Heart left ventricle (tissue), 16 donors: ENCODE data around the gene HHIPL1. TPM values are rescaled to one million over a fixed set of nuclear protein-coding genes. Genes with fewer than 3 reads are reported as not detected.
"Not testable (repeated sequence)": the region's sequence is repeated elsewhere in the genome, so short reads cannot be mapped to it uniquely, and the experiment has no call there.

Experiments
- ATAC-seq, 4 donors: fragments of 200-7000 bp; cut with Tn5 transposase; one replicate each; pipeline ENCODE4 v1.9.1; 2020 to 2022; ENCODE audit warnings: moderate library complexity in 4 of 4, mild to moderate bottlenecking in 3 of 4, moderate number of reproducible peaks in 1 of 4
- DNase-seq, 5 donors: peaks; one replicate each; pipeline ENCODE4 v3.0.0-alpha.2; 2020
- H3K27ac ChIP-seq, 12 donors: fragments of 200-600 bp; sonication (generic) in 4 of 12; one replicate each; pipeline versions ENCODE4 v1.5.0 to v1.8.0; 2016 to 2022; ENCODE audit warnings: mild to moderate bottlenecking in 2 of 12
- H3K27me3 ChIP-seq, 9 donors: fragments of 200-600 bp; sonication (generic) in 2 of 9; one replicate each; pipeline versions ENCODE4 v1.5.1 to v1.8.0; 2016 to 2022; ENCODE audit warnings: mild to moderate bottlenecking in 3 of 9
- H3K36me3 ChIP-seq, 9 donors: fragments of 200-600 bp; sonication (generic) in 2 of 9; one replicate each; pipeline versions ENCODE4 v1.5.0 to v1.8.0; 2018 to 2022; ENCODE audit warnings: mild to moderate bottlenecking in 2 of 9
- H3K4me1 ChIP-seq, 12 donors: fragments of 200-600 bp; sonication (generic) in 4 of 12; one replicate each; pipeline versions ENCODE4 v1.5.0 to v1.8.0; 2016 to 2022; ENCODE audit warnings: mild to moderate bottlenecking in 3 of 12
- H3K4me3 ChIP-seq, 12 donors: fragments of 200-600 bp; sonication (generic) in 4 of 12; one replicate each; pipeline versions ENCODE4 v1.5.0 to v1.8.0; 2017 to 2022; ENCODE audit warnings: mild to moderate bottlenecking in 9 of 12, moderate library complexity in 4 of 12
- H3K9me3 ChIP-seq, 12 donors: fragments of 200-600 bp; sonication (generic) in 4 of 12; one replicate each; pipeline versions ENCODE4 v1.5.0 to v1.8.0; 2016 to 2022; ENCODE audit warnings: mild to moderate bottlenecking in 1 of 12
- CTCF ChIP-seq, 12 donors: fragments of 200-600 bp; sonication (generic) in 4 of 12; IDR thresholded peaks; one replicate each; pipeline versions ENCODE4 v1.5.0 to v1.8.0; 2018 to 2022; ENCODE audit warnings: antibody characterized with exemption in 12 of 12, mild to moderate bottlenecking in 5 of 12
- POLR2A ChIP-seq, 2 donors: fragments of 450-650 bp; IDR thresholded peaks; one replicate each; pipeline ENCODE4 v1.6.1; 2017; ENCODE audit warnings: antibody characterized with exemption in 2 of 2, mild to moderate bottlenecking in 2 of 2, moderate library complexity in 2 of 2
- WGBS, 4 donors: extraction: QIAGEN DNeasy Blood & Tissue Kit in 2 of 4; methylation state at CpG; one replicate each; pipeline versions ENCODE4 v1.1.5 to v1.1.7; 2013 to 2018; 5-methylcytosine and 5-hydroxymethylcytosine counted together
- intact Hi-C, 10 donors: fragments of 100-400 bp; cut with DNase I; formaldehyde crosslinking; loops; one replicate each; pipeline versions ENCODE4 v1.11.1 to v1.14.2; 2022
- polyA plus RNA-seq, 2 donors: library from polyadenylated mRNA; stranded (reverse); fragments of 200-250 nt; gene quantifications; one replicate each; pipeline ENCODE4 v1.2.3, GENCODE V29; 2013
- total RNA-seq, 9 donors: library from RNA; depleted of rRNA in 2 of 9; stranded (reverse); fragments of >200 nt in 2 of 9; fragmentation: NEBNext Ultra II Directional in 3 of 9; extraction: Animal tissue kit (Norgen Biotek cat#: 25700) in 3 of 9; gene quantifications; one replicate each; pipeline versions ENCODE4 v1.1.0 to v1.2.4, GENCODE V29; 2016 to 2023
- donor health status: ischemic (EF 13 %, LVEDD 7.1; RV severe dilation, severe dysfunction).
- donor health status: healthy with polysubstance abuse.
- donor health status: DM: no; HTN: yes; CAD: no.
- donor health status: DM: no; HTN: no; CAD: no.
- donor health status: ischemic (EF 25% LVEDD 6.9; RV normal size, moderate dysfunction).
- donor health status: ischemic (EF 25% LVEDD 5.7; RV mildly dilated, moderate dysfunction).
- donor health status: healthy.
- donor health status: DM: yes; HTN: yes; CAD: no.
- donor health status: ischemic (EF 35%, LVEDD 5.7; RV mildly dilated, moderate dysfunction).
- donor health status: nonischemic (EF 11% LVEDD 7.7; RV severe dilation, severe dysfunction).
- donor health status: DM: yes; HTN: yes; CAD: no.
- donor health status: PGD.
- donor health status: ischemic (EF 29% LVEDD 5.4; RV normal size, mild dysfunction).
- donor health status: nonischemic (EF 23%, LVEDD 6.1; RV moderate dilation, normal function).

HHIPL1 gene
- total and polyA plus RNA-seq, 11 donors: 0.34 to 3.1 (median 1.1) TPM

- Histone ChIP-seq H3K27me3 (peaks cover 0 to 27% (median 10%) of the 10 kb centered on the region in 9 donors), H3K4me1 (peaks cover 0 to 11% (median 0%) of the 10 kb centered on the region in 12 donors), H3K27ac (no peak overlapping the region), H3K36me3 (peaks cover 0 to 26% (median 0%) of the 10 kb centered on the region in 9 donors), H3K9me3 (no peaks in the 10 kb centered on the region), H3K4me3 (no peak overlapping the region)
- no peak for ATAC-seq
- intact Hi-C loops: no loop called here
- WGBS, 4 donors: 58 to 70% (median 62%) methylated on average over 15 of the region's 15 CpGs
- no peak for TF ChIP-seq CTCF (IDR thresholded peaks at IDR 0.05)
- no peak for TF ChIP-seq POLR2A (IDR thresholded peaks at IDR 0.05)
- no peak for DNase-seq
Measured at GRCh38 chr14:99658218-99658845, 13.4 kb downstream of the HHIPL1 start.

- Histone ChIP-seq H3K27ac (no peak overlapping the region), H3K4me1 (peaks cover 0 to 11% (median 0%) of the 10 kb centered on the region in 12 donors), H3K4me3 (no peak overlapping the region), H3K27me3 (peaks cover 0 to 27% (median 10%) of the 10 kb centered on the region in 9 donors), H3K36me3 (peaks cover 0 to 26% (median 0%) of the 10 kb centered on the region in 9 donors), H3K9me3 (no peaks in the 10 kb centered on the region)
- 17 to 47% (median 30%) methylated on average over 8 to 58 of the region's 58 CpGs for WGBS, 4 donors
- ATAC-seq (peak in 2 of 4 donors; percentile 21 to 23), DNase-seq (peak in 1 of 5 donors; percentile 20)
- intact Hi-C loops: no loop called here
- TF ChIP-seq CTCF (IDR thresholded peaks at IDR 0.05) (no peak), POLR2A (IDR thresholded peaks at IDR 0.05) (no peak)
Measured at GRCh38 chr14:99659333-99659741, 14.4 kb downstream of the HHIPL1 start.

GRCh38 chr14:99660006-99660566, 15.2 kb downstream of the HHIPL1 start:
- Histone ChIP-seq H3K4me1 (peaks cover 0 to 11% (median 0%) of the 10 kb centered on the region in 12 donors), H3K4me3 (no peak overlapping the region), H3K27me3 (peaks cover 0 to 27% (median 10%) of the 10 kb centered on the region in 9 donors), H3K27ac (no peak overlapping the region), H3K9me3 (no peaks in the 10 kb centered on the region), H3K36me3 (peaks cover 0 to 26% (median 0%) of the 10 kb centered on the region in 9 donors)
- 36 to 69% (median 51%) methylated on average over 19 to 37 of the region's 37 CpGs for WGBS, 4 donors
- ATAC-seq (no peak), DNase-seq (peak in 1 of 5 donors; percentile 46)
- no peak for TF ChIP-seq CTCF (IDR thresholded peaks at IDR 0.05)
- TF ChIP-seq POLR2A (IDR thresholded peaks at IDR 0.05): no peak
- intact Hi-C loops: no loop called here

GRCh38 chr14:99660794-99661193, 15.9 kb downstream of the HHIPL1 start:
- no peak for TF ChIP-seq POLR2A (IDR thresholded peaks at IDR 0.05)
- no peak for TF ChIP-seq CTCF (IDR thresholded peaks at IDR 0.05)
- intact Hi-C loops: no loop called here
- Histone ChIP-seq H3K9me3 (no peaks in the 10 kb centered on the region), H3K36me3 (peaks cover 0 to 26% (median 0%) of the 10 kb centered on the region in 9 donors), H3K27ac (no peak overlapping the region), H3K4me1 (peaks cover 0 to 11% (median 0%) of the 10 kb centered on the region in 12 donors), H3K4me3 (no peak overlapping the region), H3K27me3 (peaks cover 0 to 27% (median 10%) of the 10 kb centered on the region in 9 donors)
- 84 to 90% (median 87%) methylated on average over 3 to 4 of the region's 4 CpGs for WGBS, 4 donors
- DNase-seq: peak in 1 of 5 donors; percentile 14
- ATAC-seq: no peak

DNA sequence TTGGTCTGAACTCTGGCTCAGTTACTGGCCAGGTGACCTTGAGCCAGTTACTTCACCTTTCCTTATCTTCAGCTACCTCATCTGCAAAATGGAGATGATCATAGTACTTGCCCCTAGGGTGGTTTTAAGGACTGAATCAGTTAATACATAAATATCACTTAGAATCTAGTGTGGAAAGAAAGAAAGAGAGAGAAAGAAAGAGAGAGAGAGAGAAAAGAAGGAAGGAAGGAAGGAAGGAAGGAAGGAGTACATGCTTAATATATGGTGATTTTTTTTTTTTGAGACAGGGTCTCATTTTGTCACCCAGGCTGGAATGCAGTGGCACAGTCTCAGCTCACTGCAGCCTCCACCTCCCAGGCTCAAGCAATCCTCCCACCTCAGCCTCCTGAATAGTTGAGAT, 16.3 kb downstream of the HHIPL1 start:
- H3K4me1 ChIP-seq: peaks cover 0 to 11% (median 0%) of the 10 kb centered on the region in 12 donors
- H3K4me3 ChIP-seq, DNase-seq, H3K9me3 ChIP-seq, intact Hi-C loops, H3K27ac ChIP-seq, ATAC-seq: not testable (repeated sequence)
- H3K36me3 ChIP-seq: peaks cover 0 to 26% (median 0%) of the 10 kb centered on the region in 9 donors
- H3K27me3 ChIP-seq: peaks cover 0 to 27% (median 10%) of the 10 kb centered on the region in 9 donors
